SKM-1 (cell line): ENCODE results near the gene RPS6KA5.

ENCODE experiments used
- DNase-seq: peaks from one replicate; lab custom pipeline; 2025; ENCODE audit not compliant: unreplicated experiment; lab: John Stamatoyannopoulos, UW

RPS6KA5 gene

GRCh38 chr14:90810806-90811205 is 249.6 kb downstream of the RPS6KA5 start:
- no peak for DNase-seq

GRCh38 chr14:90809530-90810312 is 250.7 kb downstream of the RPS6KA5 start:
- DNase-seq, result no peak

GRCh38 chr14:90808759-90809529 is 251.5 kb downstream of the RPS6KA5 start:
- no peak for DNase-seq

GRCh38 chr14:90807060-90807459 is 253.4 kb downstream of the RPS6KA5 start:
- DNase-seq, result no peak

GRCh38 chr14:90805662-90806540 is 254.5 kb downstream of the RPS6KA5 start:
- no peak for DNase-seq

GRCh38 chr14:90805084-90805391 is 255.4 kb downstream of the RPS6KA5 start:
- DNase-seq, result no peak

GRCh38 chr14:90804292-90805083 is 256.0 kb downstream of the RPS6KA5 start:
- no peak for DNase-seq

GRCh38 chr14:90803249-90803648 is 257.2 kb downstream of the RPS6KA5 start:
- DNase-seq, result no peak

- no peak for DNase-seq
These were observed 261.0 kb downstream of the RPS6KA5 start for GRCh38 chr14:90799420-90799819.

- no peak for DNase-seq
These were observed 262.5 kb downstream of the RPS6KA5 start for GRCh38 chr14:90797919-90798318.
